GM12892 (cell line): ENCODE data around the gene SLC5A12.

Experiments used
- DNase-seq: peaks from one replicate; pipeline ENCODE4 v3.0.0; 2011; ENCODE audit not compliant: insufficient read length
- FAIRE-seq: peaks from 2 replicates; lab custom pipeline; 2011; peaks lifted over from hg19 to GRCh38; lab: Jason Lieb, UNC
- POLR2A ChIP-seq: IDR thresholded peaks from 2 replicates; pipeline ENCODE4 v1.6.1; 2011; ENCODE audit warnings: low read depth, low read length, control low read depth
- POLR2AphosphoS5 ChIP-seq: IDR thresholded peaks from 2 replicates; pipeline ENCODE4 v1.6.1; 2011; ENCODE audit warnings: low read depth, low read length, control low read depth
- TAF1 ChIP-seq: IDR thresholded peaks from 2 replicates; pipeline ENCODE4 v1.6.1; 2011; ENCODE audit warnings: low read depth, mild to moderate bottlenecking, control low read depth, low read length, borderline replicate concordance

The SLC5A12 gene

DNA sequence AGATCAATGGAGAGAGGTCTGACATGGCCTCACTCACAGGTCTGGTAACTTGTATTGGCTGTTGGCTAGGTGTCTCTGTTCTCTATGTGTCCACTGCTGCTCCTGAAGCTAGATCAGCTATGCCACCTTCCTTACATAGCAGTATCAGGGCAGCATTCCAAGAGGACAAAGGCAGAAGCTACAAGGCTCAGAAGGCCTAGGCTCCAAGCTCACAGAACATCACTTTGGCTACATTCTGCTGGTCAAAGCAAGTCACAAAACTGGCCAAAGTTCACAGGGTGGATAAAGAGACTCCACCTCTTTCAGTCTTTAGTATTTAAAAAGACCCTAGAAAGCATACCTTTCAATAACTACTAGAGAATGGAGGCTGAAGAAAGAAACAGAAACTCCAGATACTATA lies 4.1 kb downstream of the SLC5A12 start:
- no peak for TF ChIP-seq POLR2A
- TF ChIP-seq TAF1, result no peak
- no peak for TF ChIP-seq POLR2AphosphoS5
- DNase-seq (no peak), FAIRE-seq (no peak)

DNA sequence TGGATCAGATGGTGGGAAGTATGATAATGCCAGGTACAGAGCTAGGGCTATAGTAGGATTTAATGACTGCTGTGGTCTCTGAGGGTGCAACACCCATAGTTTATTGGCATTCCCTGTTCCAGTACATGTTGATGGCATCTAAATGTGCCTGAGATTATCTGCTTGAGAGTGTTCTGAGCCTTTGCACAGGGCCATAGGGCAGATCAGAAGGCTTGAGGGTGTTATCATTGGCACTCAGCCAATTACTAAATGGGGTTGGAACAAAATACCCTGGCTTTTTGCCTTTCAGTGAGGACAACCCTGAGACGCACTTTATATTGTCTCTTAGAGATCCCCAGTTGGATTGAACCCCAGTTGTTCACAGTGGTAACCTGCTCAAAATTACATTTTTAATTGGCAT lies 6.7 kb downstream of the SLC5A12 start:
- TF ChIP-seq TAF1 (no peak), POLR2A (no peak), POLR2AphosphoS5 (no peak)
- DNase-seq (no peak), FAIRE-seq (no peak)

DNA sequence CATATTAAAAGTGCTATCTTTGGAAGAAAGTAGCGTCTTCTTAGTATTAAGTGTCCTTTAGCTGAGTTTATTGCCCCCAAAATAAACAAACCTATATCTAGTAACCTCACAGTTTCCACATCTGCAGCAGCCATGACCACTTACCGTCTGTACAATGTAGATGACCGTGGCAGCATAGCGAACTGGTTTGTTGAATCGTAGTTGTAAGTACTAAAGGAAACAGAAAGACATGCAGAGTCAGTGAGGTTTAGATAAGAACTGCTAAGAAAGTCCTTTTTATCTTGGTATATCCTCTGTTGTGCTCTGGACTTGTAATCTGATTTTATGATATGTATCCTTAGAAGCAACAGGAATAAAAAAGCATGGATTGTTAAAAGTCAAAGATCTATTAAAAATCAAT lies 9.4 kb downstream of the SLC5A12 start:
- TF ChIP-seq TAF1 (no peak), POLR2A (no peak), POLR2AphosphoS5 (no peak)
- peak; percentile 65 for FAIRE-seq
- no peak for DNase-seq

DNA sequence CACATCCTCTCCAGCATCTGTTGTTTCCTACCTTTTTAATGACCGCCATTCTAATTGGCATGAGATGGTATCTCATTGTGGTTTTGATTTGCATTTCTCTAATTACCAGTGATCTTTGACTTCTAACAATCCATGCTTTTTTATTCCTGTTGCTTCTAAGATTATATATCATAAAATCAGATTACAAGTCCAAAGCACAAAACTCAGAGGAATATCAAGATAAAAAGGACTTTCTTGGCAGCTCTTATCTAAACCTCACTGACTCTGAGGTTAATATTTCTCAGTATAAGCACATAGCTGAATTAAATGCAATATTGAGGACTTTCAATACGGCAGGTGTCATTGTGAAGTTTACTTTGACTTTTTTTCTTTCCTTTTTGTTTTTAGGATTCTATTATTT lies 11.4 kb downstream of the SLC5A12 start:
- no peak for FAIRE-seq
- DNase-seq, result no peak
- TF ChIP-seq TAF1, result no peak
- no peak for TF ChIP-seq POLR2A
- no peak for TF ChIP-seq POLR2AphosphoS5

DNA sequence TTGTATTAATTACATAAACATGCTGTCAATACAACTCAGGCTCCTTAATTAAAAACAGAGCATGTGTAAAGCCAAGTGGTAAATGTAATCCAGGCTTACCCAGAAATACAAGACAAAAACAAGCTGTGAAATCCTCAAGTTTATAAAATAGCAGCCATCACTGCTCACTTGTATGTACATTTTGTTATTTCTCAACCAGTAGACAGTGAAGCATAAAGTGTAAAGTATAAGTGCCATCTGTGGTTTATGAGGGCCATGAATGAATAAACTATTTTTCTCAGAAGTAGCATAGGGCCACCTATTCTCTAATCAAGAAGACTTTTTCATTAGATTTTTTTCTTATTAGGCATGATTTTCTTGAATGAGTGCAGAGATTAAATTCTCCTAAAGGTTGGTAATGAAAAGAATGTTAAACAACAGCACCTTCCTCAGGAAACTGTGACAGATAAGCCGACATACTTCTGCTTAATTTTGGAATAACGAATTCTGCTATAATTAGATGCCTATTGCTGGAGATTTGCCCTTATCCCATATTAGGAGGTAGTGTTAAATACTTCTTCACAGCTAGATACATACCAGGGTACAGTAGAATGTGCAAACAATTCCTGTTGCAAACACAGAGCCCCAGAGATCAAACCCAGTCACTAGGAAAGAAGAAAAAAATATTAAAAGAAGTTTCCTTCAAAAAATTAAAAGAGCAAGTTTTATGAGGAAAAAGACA lies 13.0 kb downstream of the SLC5A12 start:
- DNase-seq, result no peak
- FAIRE-seq, result no peak
- TF ChIP-seq TAF1 (no peak), POLR2A (no peak), POLR2AphosphoS5 (no peak)

DNA sequence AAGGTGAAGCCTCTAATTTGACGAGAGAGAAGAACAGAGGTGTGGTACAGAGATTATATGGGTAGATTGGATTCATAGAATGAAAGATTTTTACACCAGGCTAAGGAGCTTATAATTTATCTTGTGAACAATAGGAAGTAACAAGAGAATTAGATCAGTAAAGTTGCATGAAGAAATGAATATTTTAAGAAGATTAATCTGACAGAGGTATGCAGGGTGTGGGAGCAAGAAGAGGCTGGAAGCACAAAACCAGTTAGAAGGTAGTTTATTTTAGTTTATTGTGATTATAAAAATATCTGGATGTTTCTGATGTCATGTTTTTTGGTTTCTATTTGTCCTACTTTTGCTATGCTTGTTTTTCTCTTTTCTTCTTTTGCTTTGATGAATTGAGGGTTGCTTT lies 15.7 kb downstream of the SLC5A12 start:
- no peak for DNase-seq
- TF ChIP-seq POLR2A, result no peak
- no peak for TF ChIP-seq TAF1
- no peak for TF ChIP-seq POLR2AphosphoS5
- no peak for FAIRE-seq

DNA sequence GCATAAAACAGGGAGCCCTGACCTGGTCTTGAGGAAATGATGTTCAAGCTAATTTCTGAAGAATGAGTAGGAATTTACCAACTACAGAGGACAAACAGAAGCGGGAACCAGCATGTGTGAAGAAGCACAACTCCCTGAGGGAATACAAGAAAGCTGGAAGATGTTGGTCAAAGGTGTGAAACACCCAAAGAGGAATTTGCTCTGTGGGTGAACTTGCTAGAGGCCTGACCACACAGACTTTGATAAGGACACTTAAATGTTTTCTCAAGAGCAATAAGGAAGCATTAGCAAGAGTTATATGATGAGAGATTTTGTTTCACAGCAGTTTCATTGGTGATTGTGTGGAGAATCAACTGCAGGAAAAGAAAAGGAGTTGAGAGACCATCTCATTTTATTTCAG lies 17.6 kb downstream of the SLC5A12 start:
- no peak for DNase-seq
- TF ChIP-seq TAF1 (no peak), POLR2A (no peak), POLR2AphosphoS5 (no peak)
- FAIRE-seq, result no peak

DNA sequence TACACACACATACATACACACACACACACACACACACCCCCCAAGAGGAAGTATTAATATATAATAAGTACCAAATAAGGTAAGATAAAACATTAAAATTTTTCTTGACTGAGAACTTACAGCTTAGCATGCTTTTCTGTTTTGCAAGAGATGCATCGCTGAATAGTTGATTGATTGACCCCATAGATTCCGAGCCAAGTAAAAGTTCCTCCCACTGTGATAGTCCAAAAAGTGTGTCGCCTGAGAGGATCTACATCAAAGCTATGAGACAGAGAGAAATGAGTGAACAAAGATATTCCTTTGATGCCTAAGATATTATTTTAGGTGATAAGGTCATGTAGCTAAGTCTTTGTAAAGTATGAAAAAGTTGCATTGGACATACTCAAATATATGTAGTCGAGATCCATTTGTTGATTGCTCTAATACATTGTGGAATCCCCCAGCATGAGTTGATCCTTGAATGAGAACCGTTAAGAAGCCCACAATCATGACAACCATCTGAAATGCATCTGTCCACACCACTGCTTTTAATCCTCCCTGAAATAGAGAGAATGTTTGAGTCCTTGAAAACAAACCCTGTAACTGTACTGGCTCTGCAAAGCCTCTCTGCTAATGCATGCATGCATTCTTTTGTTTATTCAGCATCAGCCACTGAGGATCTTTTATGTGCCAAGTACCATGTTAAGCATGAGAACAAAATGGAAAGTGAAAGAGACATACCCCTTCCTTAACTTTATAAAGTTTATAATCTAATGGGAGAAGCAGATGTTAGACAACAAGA lies 18.3 kb downstream of the SLC5A12 start:
- DNase-seq, result no peak
- FAIRE-seq, result no peak
- TF ChIP-seq POLR2AphosphoS5, result no peak
- TF ChIP-seq POLR2A, result no peak
- TF ChIP-seq TAF1, result no peak

DNA sequence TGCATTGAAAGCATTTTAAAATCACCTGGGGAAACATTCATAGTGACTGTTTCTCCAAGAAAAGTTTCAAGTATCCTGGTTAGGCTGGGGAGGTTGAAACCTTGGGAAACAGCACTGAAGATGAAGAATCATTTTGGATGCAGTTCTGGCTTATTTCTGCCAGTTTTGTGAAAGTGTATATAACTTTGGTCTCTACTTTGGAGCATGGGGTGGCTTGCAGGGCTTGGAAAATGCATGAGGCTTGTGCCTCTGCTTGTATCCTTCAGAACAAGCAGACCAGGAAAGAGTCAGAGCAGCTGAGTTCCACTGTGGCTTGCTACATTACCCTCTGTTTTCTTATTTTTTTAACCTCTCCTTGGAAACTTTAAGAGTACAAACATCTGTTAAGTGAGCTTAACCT lies 19.5 kb downstream of the SLC5A12 start:
- no peak for FAIRE-seq
- no peak for DNase-seq
- TF ChIP-seq POLR2A, result no peak
- TF ChIP-seq POLR2AphosphoS5, result no peak
- no peak for TF ChIP-seq TAF1

DNA sequence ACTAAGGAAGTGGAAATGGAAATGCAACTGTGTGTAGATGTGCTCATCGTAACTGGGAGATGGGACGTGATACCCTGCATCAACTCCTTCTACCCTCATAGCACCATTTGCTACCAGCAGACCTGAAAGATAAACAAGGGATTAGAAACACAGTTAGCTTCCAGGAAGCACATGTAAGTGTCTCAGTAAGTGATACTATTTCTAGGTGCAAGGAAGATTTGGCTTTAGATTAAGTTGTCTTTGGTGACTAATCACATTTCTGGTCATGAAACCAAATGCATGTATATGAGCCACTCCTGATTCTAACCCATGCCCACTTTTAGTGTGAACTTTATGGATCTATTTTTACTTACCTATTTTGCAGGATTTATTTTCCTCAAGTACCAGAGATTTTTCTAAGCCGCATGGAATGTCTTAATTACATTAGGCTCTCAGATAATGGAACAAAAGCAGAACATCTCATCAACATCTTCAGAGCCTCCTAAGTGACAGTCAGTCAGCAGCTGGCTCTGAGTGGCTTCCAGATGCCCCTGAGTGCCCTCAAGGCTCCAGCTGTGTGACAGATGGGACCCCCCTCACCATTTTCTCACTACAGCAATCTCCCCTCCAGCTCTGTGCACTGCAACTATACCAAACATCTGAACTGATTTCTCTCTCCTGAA lies 21.2 kb downstream of the SLC5A12 start:
- no peak for FAIRE-seq
- TF ChIP-seq POLR2AphosphoS5, result no peak
- no peak for TF ChIP-seq POLR2A
- TF ChIP-seq TAF1, result no peak
- DNase-seq, result no peak

DNA sequence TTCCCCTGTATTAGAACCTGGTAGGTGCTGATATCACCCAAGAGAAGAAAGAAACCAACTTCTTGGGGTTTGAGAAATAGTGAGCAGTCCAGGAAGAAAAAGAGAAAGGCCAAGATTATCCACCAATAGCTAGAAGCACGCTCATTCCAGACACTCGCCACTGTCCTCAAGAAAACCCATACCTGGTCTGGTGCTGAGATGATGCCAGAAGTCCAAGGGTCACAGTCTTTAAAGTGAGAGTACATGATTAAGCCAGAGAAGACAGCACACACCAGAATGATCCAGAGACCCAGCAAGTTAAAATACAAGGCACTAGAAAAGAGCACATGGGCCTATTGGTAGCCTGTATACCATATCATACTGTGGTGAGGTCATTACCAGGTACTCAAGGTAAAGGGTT lies 23.6 kb downstream of the SLC5A12 start:
- FAIRE-seq (no peak), DNase-seq (no peak)
- TF ChIP-seq TAF1 (no peak), POLR2A (no peak), POLR2AphosphoS5 (no peak)
